ENCODE measurements around the gene CD69.

CD69 gene

DNA sequence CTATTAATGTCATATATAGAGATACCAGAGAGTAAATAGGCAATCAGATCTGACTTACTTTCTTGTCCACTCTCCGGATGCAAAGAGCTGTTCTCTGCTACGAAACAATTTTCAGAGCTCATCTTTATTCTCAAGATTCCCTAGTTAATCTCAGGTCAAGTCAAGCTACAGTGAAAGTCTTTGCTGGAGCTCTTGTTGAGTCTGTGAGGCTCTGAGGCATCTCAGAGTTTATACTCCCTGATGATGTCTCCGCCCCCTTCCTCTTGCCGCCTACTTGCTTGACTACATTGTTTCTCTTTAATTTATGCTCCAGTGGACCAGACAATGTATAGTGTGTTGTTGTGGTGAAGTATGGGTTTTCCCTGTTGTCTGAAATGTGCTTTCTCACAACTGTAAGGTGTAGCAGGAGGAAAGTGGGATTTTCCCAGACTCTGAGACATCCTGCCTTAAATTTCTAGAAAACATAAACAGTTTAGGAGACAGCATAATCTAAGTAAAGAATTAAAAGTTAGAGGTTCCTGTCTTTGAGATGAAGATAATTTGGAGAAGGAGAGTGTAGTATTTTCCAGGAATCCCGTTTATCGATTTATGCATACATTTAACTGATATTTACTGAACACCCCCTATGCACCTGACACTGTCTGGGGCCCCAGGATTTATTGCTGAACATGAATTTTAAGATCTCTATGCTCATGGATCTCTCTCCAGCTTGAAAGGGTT lies at the start of gene CD69:
Gene CD69 (minus strand): TSS at position 203 of the 720 bp plus-strand sequence. CDS start 81 bp downstream, at position 122.
- peak; percentile 93 to 95 for DNase-seq

DNA sequence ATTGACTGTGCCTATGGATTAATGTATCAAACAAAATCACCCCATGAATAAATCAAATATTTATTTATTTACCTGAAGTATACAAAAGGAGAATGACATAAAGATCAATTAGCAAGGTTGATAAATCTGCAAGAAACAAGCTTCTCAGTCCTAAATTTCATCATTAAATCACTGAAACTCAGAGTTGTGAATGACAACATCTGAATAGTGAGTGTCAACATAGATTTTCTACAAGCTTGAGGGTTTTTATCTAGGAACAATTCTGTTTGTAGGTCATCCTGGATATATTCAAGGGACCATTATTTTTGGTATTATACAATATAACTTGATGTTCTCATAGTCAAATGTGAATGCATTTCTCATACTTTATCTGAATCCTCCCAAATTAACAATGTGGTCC lies 49.2 kb upstream of the CD69 start:
- DNase-seq = no peak

DNA sequence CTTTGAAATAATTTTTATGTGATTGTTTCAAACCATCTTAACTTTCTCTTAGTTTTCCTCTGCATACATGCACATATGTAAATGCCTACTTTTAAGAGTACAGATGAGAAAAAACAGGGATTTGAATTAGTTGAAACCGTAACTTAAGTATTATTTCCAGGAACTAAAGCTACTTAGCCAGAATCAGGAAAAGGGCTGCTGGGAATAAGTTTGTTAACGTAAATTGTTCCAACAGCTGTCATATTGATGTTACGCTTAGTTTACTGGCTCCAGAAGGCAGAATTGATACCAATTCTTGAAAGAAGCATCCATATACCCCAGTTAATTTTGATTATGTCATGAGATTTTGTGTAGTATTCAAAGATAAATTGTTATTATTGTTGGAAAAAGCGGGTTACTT lies 48.6 kb upstream of the CD69 start:
- DNase-seq = no peak

- DNase-seq = no peak
Observed at GRCh38 chr12:9808504-9808903, 47.8 kb upstream of the CD69 start.

- no peak for DNase-seq
Observed at GRCh38 chr12:9806714-9807113, 46.0 kb upstream of the CD69 start.

- DNase-seq = no peak
Observed at GRCh38 chr12:9805883-9806282, 45.2 kb upstream of the CD69 start.

DNA sequence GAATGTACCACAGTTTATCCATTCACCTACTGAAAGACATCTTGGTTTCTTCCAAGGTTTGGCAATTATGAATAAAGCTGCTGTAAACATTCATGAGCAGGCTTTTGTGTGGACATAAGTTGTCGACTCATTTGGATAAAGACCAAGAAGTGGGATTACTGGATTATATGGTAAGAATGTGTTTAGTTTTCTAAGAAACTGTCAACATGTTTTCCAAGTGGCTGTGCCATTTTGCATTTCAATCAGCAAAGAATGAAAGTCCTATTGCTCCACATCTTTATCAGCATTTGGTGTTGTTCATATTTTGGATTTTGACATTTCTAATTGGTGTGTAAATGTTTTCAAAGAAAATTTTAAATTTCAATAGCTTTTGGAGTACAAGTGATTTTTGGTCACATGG lies 39.3 kb upstream of the CD69 start:
- DNase-seq = no peak

- peak; percentile 84 to 85 for DNase-seq
Observed at GRCh38 chr12:9797722-9798619, 37.3 kb upstream of the CD69 start.

DNA sequence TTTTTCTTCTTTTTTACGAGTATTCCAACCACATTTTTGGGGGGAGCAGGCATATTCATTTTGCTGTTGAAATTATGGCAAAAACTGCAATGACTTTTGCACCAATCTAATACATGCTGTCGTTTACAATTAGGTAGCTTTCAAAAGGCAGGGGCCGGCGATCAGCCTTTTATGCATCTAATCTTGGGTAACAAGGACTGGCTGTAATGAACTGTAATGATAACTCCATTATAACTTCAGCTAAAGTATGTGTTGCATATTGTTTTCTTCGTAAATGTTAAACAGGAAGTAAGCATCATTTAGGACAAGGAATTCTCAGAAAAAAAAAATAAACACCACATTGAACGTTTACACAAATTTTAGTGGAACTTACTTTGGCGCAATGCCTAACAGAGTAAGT lies 36.3 kb upstream of the CD69 start:
- DNase-seq = no peak

DNA sequence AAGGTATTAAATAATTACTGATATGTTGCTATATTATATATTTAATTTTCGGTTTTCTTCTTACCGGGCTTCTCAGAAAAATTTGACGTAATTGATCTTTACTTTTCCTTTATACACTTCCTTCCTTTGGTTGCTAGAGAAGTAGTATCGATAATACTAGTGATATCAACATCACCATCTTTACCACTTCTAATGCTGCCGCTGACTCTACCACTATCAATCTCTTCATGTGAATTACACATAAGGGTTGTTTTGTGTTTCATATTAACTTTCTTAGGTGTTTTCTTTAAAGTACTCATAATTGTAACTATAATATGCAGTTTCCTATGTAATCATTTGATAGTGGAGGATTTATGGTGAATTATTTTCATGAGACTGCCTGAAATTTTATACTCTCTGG lies 35.6 kb upstream of the CD69 start:
- peak in 1 of 2 donors; percentile 66 for DNase-seq

- no peak for DNase-seq
Observed at GRCh38 chr12:9795945-9796344, 35.2 kb upstream of the CD69 start.

DNA sequence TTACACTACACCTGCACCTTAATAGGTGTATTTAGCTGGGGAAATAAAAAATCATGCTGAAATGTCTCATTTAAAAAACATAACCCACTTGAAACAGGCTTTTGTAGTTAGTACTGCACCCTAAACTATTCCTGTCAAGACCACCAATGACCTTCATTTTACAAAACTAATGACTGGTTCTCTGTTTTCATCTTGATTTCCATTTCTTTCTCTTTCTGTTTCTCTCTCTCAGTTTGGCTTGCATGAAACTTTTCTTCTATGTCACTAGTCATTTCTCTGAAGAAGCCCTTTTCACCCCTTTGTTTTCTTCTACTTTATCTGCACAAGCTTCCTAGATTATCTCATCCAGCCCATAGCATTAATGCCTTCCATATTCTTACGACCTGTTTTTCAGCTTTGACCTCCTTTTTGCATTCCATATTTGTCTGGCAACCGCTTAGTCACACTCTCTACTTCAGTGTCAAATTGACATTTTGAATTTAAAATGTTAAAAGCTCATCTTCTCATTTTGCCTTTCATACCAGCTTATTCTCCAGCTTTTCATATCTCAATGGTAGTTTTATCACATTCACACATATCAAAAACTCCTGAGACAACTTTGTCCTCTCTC lies 33.9 kb upstream of the CD69 start:
- peak in 1 of 2 donors; percentile 16 for DNase-seq

DNA sequence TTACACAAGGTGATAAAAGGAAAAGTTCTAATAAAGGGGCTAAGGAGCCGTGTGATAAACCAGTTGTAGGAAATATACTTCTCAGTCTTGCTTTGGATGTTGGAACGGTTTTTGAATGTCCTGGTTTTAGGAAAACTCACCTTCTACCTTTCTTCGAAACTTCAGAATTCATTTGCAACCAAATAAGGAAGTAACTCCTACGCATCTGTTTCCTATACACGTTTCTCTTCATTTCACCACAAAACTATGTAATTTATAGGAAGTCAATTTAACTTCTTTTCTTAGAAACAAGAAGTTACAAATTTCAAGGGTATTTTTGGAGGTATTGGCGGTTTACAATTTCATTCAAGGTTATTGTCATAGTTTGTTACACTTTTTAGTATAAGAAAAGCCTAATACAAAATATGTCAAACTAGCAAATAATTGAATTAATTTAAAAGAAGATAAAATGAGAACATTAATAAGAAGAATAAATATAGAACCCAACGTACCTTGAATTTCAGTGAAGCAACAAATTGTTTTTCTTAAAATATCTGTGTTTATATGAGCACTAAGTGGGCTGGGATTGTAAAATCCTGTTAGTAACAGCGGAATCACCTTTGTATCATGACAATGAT lies 33.2 kb upstream of the CD69 start:
- DNase-seq = peak in 1 of 2 donors; percentile 46

- DNase-seq = no peak
Observed at GRCh38 chr12:9792961-9793617, 32.4 kb upstream of the CD69 start.

GRCh38 chr12:9792185-9792900 lies 31.6 kb upstream of the CD69 start:
- no peak for DNase-seq

DNA sequence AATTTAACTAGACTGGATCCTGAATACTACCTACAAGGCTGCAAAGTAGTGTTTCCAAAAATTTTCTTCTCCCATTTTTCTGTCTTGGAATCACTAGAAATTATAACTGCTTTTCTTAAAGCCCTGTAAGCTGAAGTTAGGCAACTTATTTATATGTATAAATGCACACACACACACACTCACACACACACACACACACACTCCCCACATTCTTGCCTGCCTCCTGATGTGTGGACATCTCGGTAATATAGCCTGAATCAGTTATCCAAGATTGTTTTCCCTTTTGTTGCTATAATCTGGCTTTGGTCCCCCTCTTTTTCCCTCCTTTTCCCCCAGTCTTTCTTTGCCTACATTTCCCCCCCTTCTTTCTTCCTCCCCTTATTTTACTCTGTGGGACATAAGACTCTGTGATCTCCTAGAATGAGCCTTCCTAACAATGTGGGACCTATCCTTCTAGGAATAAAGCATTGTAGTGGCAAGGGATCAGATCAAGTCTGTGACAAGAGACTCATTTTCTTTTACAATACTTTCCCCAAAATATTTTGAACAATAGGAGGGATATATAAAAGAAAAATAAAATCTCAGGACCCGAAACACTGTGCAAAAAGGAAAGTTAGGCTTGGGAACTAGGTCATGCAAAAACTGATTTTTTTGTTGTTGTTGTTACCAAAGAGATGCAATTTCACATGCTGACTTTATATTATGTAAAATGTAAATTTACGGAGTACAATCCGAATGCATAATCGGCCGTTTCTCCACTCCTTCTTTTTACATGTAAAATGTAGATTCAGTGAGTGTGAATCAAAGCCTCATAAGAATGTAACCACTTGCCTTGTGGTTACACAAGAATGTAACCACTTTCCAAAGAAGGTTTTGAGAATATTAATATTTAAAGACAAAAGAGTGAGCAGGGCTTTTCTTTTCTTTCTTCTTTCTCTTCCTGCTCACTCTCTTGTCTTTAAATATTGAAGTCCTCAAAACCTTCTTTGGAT lies 26.3 kb upstream of the CD69 start:
- no peak for DNase-seq

DNA sequence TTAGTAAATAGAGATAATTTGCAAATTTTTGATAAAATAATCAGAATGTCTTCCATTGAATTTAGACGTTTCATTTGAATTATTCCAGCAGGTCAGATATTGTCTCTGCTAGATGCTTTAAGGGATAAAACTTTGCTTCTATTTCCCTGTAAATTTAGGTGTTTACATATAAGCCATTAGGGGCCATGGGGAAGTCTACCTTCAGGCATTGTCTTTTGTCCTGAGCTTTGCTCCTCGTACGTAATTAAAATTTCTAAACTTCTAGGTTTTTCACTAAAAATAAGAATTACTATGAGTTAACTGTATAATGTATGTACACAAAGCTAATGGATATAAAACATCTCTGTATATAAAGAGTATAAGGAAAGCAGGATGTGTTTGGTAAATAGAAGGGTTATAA lies 24.1 kb upstream of the CD69 start:
- no peak for DNase-seq

- no peak for DNase-seq
Observed at GRCh38 chr12:9784326-9784725, 23.6 kb upstream of the CD69 start.

GRCh38 chr12:9782547-9783382 lies 22.1 kb upstream of the CD69 start:
- no peak for DNase-seq

- no peak for DNase-seq
Observed at GRCh38 chr12:9781360-9781759, 20.7 kb upstream of the CD69 start.

Data from CD4-positive, alpha-beta T cell treated with Interleukin-1 beta for 1 hour (primary cell).